Measurements from ENCODE around the gene U2AF2. TPM values are rescaled to one million over a fixed set of nuclear protein-coding genes. Genes with fewer than 3 reads are reported as not detected.

The U2AF2 gene
- total and polyA plus RNA-seq, 2 of the 8 experiments (the other 6 are each of a cell fraction or from before 2014, with no cell fraction given) = 162 to 252 TPM

- Histone ChIP-seq H3K36me3 (ENCODE audit: control insufficient read depth in 2 of 4, insufficient read depth in 4 of 4, low read length in 3 of 4) (peaks cover 0 to 11% (median 1%) of the 10 kb centered on the region in 4 experiments; a peak in 4 of 8 replicates), H3K9ac (replicated peaks in 1 of 4; ENCODE audit: extremely low read depth in 1 of 4, low read depth in 3 of 4, low read length in 3 of 4) (peak overlapping the region in 1 of 4 experiments; percentile 14; a peak in 1 of 7 replicates), H3K27me3 (replicated peaks in 1 of 4; ENCODE audit: control insufficient read depth in 3 of 4, extremely low read depth in 1 of 4, insufficient read depth in 3 of 4, low read length in 3 of 4) (no peaks in the 10 kb centered on the region), H3K4ac (replicated peaks; ENCODE audit: insufficient read length, low read depth, low read length) (no peak overlapping the region), H3K4me2 (ENCODE audit: insufficient read depth in 1 of 2, low read depth in 2 of 2, low read length in 2 of 2) (peak overlapping the region; percentile 50 to 80), H2BK120ac (replicated peaks; ENCODE audit: low read depth, low read length) (no peak overlapping the region), H2BK15ac (ENCODE audit: low read length) (no peak overlapping the region), H3K23me2 (ENCODE audit: low read depth, low read length) (no peaks in the 10 kb centered on the region), H3K23ac (ENCODE audit: insufficient read length) (no peak overlapping the region), H3K79me1 (ENCODE audit: low read depth, low read length) (no peaks in the 10 kb centered on the region), H4K8ac (ENCODE audit: extremely low read depth, insufficient read depth, low read length) (no peak overlapping the region), H2BK5ac (ENCODE audit: low read depth, low read length) (no peak overlapping the region), H3K56ac (replicated peaks; ENCODE audit: insufficient read length, low read depth, low read length) (no peak overlapping the region), H2AK5ac (ENCODE audit: low read depth, low read length) (no peak overlapping the region), H3K27ac (ENCODE audit: low read depth, low read length) (no peak overlapping the region), H3K4me3 (ENCODE audit: extremely low read depth in 1 of 4, insufficient read depth in 2 of 4, low read depth in 3 of 4, low read length in 4 of 4) (peak overlapping the region in 3 of 4 experiments; percentile 6 to 95 (median 80); a peak in 3 of 8 replicates), H3K14ac (ENCODE audit: insufficient read length) (no peak overlapping the region), H4K5ac (ENCODE audit: insufficient read length, low read depth, low read length) (no peak overlapping the region), H3K18ac (ENCODE audit: extremely low read depth, low read length) (no peak overlapping the region), H2BK20ac (ENCODE audit: low read length) (no peak overlapping the region), H2AFZ (ENCODE audit: low read length) (peak overlapping the region; percentile 94), H3K79me2 (ENCODE audit: control insufficient read depth in 1 of 2, insufficient read depth in 2 of 2, low read length in 2 of 2) (no peaks in the 10 kb centered on the region), H4K91ac (replicated peaks; ENCODE audit: insufficient read length, low read length) (no peak overlapping the region), H3K4me1 (replicated peaks in 1 of 4; ENCODE audit: control insufficient read depth in 3 of 4, insufficient read depth in 4 of 4, low read length in 3 of 4) (peaks cover 0 to 3% (median 0%) of the 10 kb centered on the region in 4 experiments; a peak in 3 of 7 replicates), H3K9me3 (ENCODE audit: insufficient read depth in 2 of 2, low read depth in 1 of 2, low read length in 1 of 2) (no peaks in the 10 kb centered on the region), H2BK12ac (ENCODE audit: low read depth, low read length) (no peak overlapping the region), H4K20me1 (replicated peaks in 1 of 2; ENCODE audit: control insufficient read depth in 1 of 2, insufficient read depth in 2 of 2, low read length in 2 of 2) (peaks cover 1 to 5% of the 10 kb centered on the region in 2 experiments)
- DNase-seq (ENCODE audit: low read depth in 1 of 2, low spot score in 2 of 2) (no peak), FAIRE-seq (no peak)
- TF ChIP-seq BRCA1 (IDR thresholded peaks at IDR 0.05; ENCODE audit: low read depth, low read length) (no peak), KDM1A (IDR thresholded peaks at IDR 0.05; ENCODE audit: borderline replicate concordance, low read length) (0 out of 2 replicates have a peak, but pooled peaks have one; percentile 34)
- CTCF ChIA-PET (ENCODE audit: partially characterized antibody) = interaction anchor here (0.6 to 8.0 kb wide), 4 partner anchors 7 to 551 kb away, joined by 3 to 38 read pairs (median 6); partner anchors contain the start of gene GALP
- WGBS, 2 experiments (ENCODE audit: extremely low coverage in 1 of 2, insufficient coverage in 1 of 2, insufficient read length in 1 of 2, insufficient replicate concordance in 2 of 2, low coverage in 1 of 2, low lambda C conversion rate in 2 of 2, missing lambda C conversion rate in 1 of 2) = 78% methylated on average over 10 of the region's 11 CpGs; no CpG with 5 or more reads in 1 of the 2 experiments
- POLR2A ChIA-PET (ENCODE audit: partially characterized antibody) = interaction anchor here (0.6 to 6.8 kb wide), 15 partner anchors 9 to 366 kb away, joined by 3 to 25 read pairs (median 5); partner anchors contain the start of genes CCDC106, FIZ1, ZNF524 and ZNF581
Observed at GRCh38 chr19:55625004-55625326, 29.9 kb upstream of the U2AF2 start.

All from H1 (cell line).